ENCODE results near the gene NPHP1.
"Not testable (repeated sequence)": the region's sequence is repeated elsewhere in the genome, so short reads cannot be mapped to it uniquely, and the experiment has no call there.

Gene NPHP1

GRCh38 chr2:110204408-110205385 lies at the start of gene NPHP1:
Gene NPHP1 (minus strand): TSS chr2:110205013. CDS start chr2:110204968, 45 bp downstream.
- DNase-seq, result peak; percentile 95

GRCh38 chr2:110248081-110248795 lies 43.4 kb upstream of the NPHP1 start:
- not testable (repeated sequence) for DNase-seq

- DNase-seq, result not testable (repeated sequence)
These were observed 40.9 kb upstream of the NPHP1 start for GRCh38 chr2:110245488-110246435.

GRCh38 chr2:110243283-110243682 lies 38.5 kb upstream of the NPHP1 start:
- not testable (repeated sequence) for DNase-seq

- not testable (repeated sequence) for DNase-seq
These were observed 29.7 kb upstream of the NPHP1 start for GRCh38 chr2:110234514-110234913.

GRCh38 chr2:110229886-110230285 lies 25.1 kb upstream of the NPHP1 start:
- not testable (repeated sequence) for DNase-seq

GRCh38 chr2:110222626-110223025 lies 17.8 kb upstream of the NPHP1 start:
- DNase-seq, result not testable (repeated sequence)

- no peak for DNase-seq
These were observed 17.1 kb upstream of the NPHP1 start for GRCh38 chr2:110221938-110222337.

GRCh38 chr2:110220190-110220564 lies 15.4 kb upstream of the NPHP1 start:
- DNase-seq, result no peak

GRCh38 chr2:110219496-110220189 lies 14.8 kb upstream of the NPHP1 start:
- DNase-seq, result no peak

GRCh38 chr2:110218889-110219288 lies 14.1 kb upstream of the NPHP1 start:
- not testable (repeated sequence) for DNase-seq

GRCh38 chr2:110216803-110217202 lies 12.0 kb upstream of the NPHP1 start:
- no peak for DNase-seq

- no peak for DNase-seq
These were observed 11.4 kb upstream of the NPHP1 start for GRCh38 chr2:110216199-110216598.

- DNase-seq, result no peak
These were observed 10.8 kb upstream of the NPHP1 start for GRCh38 chr2:110215566-110216158.

GRCh38 chr2:110215091-110215490 lies 10.3 kb upstream of the NPHP1 start:
- no peak for DNase-seq

GRCh38 chr2:110213522-110213921 lies 8.7 kb upstream of the NPHP1 start:
- not testable (repeated sequence) for DNase-seq

- peak; percentile 77 for DNase-seq
These were observed 7.4 kb upstream of the NPHP1 start, which contains the start of gene MTLN for GRCh38 chr2:110211938-110212858. Gene MTLN (minus strand): TSS chr2:110212547. CDS start chr2:110212525, 22 bp downstream.

GRCh38 chr2:110205660-110206455 lies 1.0 kb upstream of the NPHP1 start:
- DNase-seq, result no peak

GRCh38 chr2:110198016-110198415 lies 6.8 kb downstream of the NPHP1 start:
- no peak for DNase-seq

Measured in activated CD8-positive, alpha-beta memory T cell treated with anti-CD3 and anti-CD28 coated beads, Interleukin-2, amount 50 U/mL, for 48 hours (primary cell).